ES-I3 (cell line): ENCODE data around the gene TAF5L.

ENCODE experiments used
- H3K36me3 ChIP-seq: 2 replicates; pipeline ENCODE4 v1.6.1; 2013; ENCODE audit warnings: mild to moderate bottlenecking, low read length, control low read depth, moderate library complexity; ENCODE audit not compliant: insufficient read depth
- H3K4me1 ChIP-seq: 2 replicates; pipeline ENCODE4 v1.6.1; 2013; ENCODE audit warnings: mild to moderate bottlenecking, control low read depth, low read length; ENCODE audit not compliant: insufficient read depth
- H3K9ac ChIP-seq: 2 replicates; pipeline ENCODE4 v1.6.1; 2013; ENCODE audit warnings: low read depth, mild to moderate bottlenecking, low read length, moderate library complexity
- H3K9me3 ChIP-seq: 2 replicates; pipeline ENCODE4 v1.6.1; 2013; ENCODE audit warnings: mild to moderate bottlenecking, low read length, moderate library complexity; ENCODE audit not compliant: control insufficient read depth, insufficient read depth

TAF5L gene

DNA sequence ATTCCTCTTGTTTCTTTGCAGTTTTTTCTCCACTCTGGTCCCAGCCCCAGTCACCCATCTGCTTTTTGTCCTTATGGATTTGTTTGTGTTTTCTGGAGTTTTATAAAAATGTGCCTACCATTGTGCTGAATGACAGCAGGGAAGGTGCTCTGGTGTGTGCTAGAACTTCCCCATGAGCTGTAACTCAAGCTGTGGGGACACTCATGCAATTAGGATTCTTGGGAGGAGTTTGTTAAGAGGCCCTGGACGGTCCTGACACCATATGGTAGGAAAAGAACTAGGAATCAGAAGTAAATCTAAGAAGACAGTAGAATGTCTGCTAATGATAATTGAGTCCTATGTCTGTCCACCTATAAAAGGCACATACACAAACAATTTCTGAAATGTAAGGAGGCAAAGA lies 27.5 kb upstream of the TAF5L start:
- H3K9ac ChIP-seq: no peak overlapping the region
- no peaks in the 10 kb centered on the region for H3K9me3 ChIP-seq
- H3K36me3 ChIP-seq: peaks cover 26% of the 10 kb centered on the region
- no peaks in the 10 kb centered on the region for H3K4me1 ChIP-seq

DNA sequence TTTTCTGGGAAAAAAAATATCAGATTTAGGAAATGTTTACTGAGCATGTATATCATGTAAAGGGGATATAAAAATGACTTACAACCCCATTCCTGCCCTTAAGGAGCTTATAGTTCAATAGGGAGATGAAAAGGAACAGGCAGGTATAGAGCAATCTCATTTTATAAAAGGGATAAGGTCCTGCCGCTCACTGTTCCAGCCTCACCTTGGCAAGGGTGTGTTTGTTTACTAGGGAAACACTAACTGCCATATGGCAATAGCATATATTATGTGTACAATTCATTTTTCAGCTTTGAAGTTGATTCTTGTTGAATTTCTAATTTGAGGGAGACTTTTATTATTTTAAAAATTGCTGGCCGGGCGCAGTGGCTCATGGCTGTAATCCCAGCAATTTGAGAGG lies 25.6 kb upstream of the TAF5L start:
- Histone ChIP-seq H3K9me3 (no peaks in the 10 kb centered on the region), H3K9ac (no peak overlapping the region), H3K4me1 (no peaks in the 10 kb centered on the region), H3K36me3 (peaks cover 33% of the 10 kb centered on the region)

DNA sequence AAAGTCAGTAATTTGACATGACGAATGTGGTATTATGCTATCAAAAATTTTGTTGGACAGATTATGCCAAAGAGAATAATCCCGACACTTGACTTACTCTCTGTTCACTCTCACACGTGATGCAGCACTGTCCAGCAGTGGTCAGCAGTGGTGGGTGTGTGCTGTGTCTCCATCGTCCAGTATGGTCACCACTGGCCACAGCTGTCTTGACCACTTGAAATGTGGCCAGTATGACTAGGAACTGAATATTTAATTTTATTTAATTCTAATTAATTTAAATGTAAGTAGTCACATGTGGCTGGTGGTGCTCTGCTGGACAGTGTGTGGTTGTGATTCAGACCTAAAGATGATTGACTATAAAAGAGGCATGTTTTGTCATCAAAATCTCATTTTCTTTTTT lies 24.1 kb upstream of the TAF5L start:
- H3K9ac ChIP-seq: no peak overlapping the region
- H3K36me3 ChIP-seq: peaks cover 38% of the 10 kb centered on the region
- H3K9me3 ChIP-seq: no peaks in the 10 kb centered on the region
- H3K4me1 ChIP-seq: no peaks in the 10 kb centered on the region

DNA sequence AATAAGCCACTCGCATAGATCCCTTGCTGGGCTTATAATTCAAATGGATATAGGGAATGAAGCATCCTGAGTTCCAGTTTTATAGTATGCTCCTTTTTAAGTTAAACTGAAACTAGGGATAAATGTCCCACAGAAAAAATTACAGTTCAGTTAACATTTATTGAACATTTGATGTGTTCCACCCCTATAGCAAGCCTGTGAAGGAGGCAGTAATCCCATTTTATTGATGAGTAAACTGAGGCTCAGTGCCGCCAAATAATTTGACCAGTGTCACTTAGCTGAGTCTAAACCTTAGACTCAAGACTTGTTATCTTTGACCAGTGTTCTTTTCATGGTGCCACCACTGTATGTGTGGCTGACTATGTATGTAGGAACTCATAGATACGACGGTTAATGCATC lies 22.5 kb upstream of the TAF5L start:
- Histone ChIP-seq H3K36me3 (peaks cover 45% of the 10 kb centered on the region), H3K9me3 (no peaks in the 10 kb centered on the region), H3K4me1 (no peaks in the 10 kb centered on the region), H3K9ac (no peak overlapping the region)

DNA sequence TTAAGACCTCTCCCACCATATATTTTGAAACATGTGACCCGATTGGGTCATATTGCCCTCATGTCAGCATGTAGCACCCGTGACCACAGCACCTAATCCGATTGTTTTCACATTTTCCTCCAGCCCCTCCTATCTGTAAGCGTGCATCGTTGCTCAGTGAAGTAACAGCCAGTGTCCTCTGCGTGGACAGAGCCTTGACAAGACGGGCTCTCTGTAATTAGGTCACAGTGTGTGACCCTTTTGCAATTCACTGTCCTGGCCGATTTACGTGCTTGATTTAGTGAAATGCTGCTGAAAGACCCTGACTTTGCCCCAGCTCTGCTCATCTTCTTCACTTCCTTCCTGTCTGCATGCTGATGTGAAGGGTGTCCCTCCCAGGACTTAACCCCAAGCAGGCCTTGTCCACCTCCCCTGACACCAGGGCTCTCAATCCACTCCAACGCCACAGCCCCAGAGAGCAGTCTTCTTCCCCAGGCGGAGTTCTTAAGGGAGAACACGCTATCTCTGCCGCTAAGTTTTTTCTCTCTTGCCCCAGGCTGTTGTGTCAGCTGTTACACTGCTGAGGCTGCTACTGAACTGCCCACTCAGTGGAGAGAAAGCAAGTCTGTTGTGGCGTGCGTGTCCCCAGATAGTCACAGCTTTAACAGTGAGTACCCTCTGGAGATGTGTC lies 19.5 kb upstream of the TAF5L start:
- Histone ChIP-seq H3K36me3 (peaks cover 34% of the 10 kb centered on the region), H3K9me3 (no peaks in the 10 kb centered on the region), H3K9ac (no peak overlapping the region), H3K4me1 (no peaks in the 10 kb centered on the region)

DNA sequence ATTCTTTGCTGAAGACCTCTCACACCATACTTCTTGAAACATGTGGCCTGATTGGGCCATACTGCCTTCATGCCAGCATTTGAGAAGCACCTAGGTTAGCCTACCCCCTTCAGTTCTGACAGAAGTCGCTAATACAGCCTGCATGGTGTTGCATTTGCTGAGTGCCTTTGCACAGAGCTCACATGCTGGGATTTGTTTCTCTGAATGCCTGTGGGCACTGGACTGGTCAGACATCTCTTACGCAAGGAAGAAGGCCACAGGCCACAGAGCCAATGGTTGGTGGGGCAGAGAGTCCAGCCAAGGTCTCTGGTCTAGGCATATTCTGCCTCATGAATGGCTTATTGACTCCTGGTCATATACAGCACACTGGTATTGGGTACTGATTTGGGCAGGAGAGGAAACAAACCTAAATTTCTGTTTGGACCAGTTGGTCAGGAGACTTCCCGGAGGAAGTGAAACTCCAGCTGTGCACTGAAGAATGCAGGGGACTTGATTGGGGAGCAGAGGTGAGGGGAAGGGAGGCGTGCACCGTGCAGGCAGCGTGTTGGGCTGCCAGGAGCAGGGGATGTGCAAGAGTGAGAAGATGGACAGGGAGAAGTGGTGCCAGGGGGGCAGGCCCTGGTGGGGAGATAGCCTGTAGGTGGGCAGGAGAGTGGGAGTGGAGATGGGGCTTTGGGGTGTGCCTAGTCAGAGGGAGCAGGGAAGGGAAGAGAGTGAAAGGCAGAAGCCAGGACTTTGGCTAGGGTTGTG lies 18.2 kb upstream of the TAF5L start:
- Histone ChIP-seq H3K9ac (no peak overlapping the region), H3K9me3 (no peaks in the 10 kb centered on the region), H3K36me3 (peaks cover 29% of the 10 kb centered on the region), H3K4me1 (no peaks in the 10 kb centered on the region)

DNA sequence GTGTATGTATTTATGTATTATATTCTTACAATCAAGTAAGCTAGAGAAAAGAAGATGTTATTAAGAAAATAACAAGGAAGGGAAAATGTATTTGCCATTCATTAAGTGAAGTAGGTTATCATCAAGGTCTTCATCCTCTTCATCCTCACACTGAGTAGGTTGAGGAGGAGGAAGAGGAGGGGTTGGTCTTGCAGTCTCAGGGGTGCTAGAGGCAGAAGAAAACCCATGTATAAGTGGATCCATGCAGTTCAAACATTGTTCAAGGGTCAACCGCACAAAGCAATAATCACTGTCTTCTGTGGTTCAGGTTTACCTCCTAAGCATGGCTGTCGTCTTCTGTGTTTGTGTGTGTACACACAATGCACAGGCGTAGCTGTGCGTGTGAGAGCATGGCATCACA lies 17.0 kb upstream of the TAF5L start:
- H3K36me3 ChIP-seq: peaks cover 23% of the 10 kb centered on the region
- H3K9ac ChIP-seq: no peak overlapping the region
- H3K9me3 ChIP-seq: no peaks in the 10 kb centered on the region

DNA sequence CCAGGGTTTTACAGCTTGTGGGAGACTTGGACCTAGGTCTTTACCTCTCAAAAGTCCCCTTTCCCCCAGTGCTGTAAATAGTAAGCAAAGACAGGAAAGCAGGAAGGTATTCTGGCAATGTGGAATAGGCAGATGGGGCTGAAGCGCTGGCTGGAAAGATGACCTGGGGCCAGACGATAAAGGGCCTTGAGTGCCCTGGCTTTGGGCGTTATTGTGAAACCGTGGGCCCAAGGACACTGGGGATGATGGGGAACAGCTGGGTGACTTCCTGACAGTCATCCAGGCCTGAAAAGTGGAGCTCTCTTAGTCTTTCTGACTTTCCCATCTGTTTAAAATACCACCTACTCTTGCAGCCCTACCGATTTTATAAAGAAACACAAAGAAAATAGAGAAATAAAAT lies 16.5 kb upstream of the TAF5L start:
- Histone ChIP-seq H3K4me1 (no peaks in the 10 kb centered on the region), H3K36me3 (peaks cover 23% of the 10 kb centered on the region), H3K9me3 (no peaks in the 10 kb centered on the region), H3K9ac (no peak overlapping the region)

More for the DNA sequence above, 17.0 kb upstream of the TAF5L start:
- no peaks in the 10 kb centered on the region for H3K4me1 ChIP-seq

DNA sequence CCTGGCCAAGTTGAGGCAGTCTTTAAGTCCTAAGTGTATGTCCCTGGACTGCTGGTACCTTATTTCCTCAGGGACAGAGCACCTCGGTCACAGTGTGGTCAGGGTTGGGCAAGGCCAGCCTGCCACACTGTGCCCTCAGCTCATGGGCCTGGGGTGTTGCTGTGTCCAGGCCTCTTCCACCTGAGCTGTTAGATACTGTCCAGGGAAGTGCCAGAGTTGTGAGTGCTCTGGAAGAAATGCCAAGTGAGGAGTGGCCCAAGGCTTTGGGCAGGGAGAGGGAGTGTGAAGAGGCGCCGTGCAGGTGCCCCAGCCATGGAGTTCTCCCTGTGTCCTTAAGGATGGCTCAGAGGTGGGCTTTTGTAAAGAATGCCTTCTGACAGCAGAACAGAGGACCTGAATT lies 15.4 kb upstream of the TAF5L start:
- no peak overlapping the region for H3K9ac ChIP-seq
- no peaks in the 10 kb centered on the region for H3K4me1 ChIP-seq
- no peaks in the 10 kb centered on the region for H3K9me3 ChIP-seq
- H3K36me3 ChIP-seq: peaks cover 29% of the 10 kb centered on the region

DNA sequence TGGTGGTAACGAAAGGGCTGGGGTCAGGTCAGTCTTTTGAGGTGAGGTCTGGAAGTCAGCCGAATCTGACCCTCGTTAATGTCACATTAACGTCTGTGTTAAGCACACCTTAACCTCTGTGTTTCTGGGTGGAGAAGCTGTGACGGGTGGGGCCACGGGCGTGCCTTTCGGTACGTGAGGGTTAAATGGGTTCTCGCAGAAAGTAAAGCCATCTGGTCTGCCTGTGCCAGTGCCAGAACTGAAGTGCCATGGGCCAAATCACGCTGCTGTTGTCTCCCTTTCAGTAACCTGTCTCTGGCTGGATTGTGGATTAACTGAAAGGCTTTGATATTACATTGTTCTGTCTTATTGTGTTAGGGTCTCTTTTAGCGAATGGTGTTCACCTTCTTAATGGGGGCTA lies 14.5 kb upstream of the TAF5L start:
- Histone ChIP-seq H3K9me3 (no peaks in the 10 kb centered on the region), H3K36me3 (peaks cover 31% of the 10 kb centered on the region), H3K4me1 (no peaks in the 10 kb centered on the region), H3K9ac (no peak overlapping the region)

DNA sequence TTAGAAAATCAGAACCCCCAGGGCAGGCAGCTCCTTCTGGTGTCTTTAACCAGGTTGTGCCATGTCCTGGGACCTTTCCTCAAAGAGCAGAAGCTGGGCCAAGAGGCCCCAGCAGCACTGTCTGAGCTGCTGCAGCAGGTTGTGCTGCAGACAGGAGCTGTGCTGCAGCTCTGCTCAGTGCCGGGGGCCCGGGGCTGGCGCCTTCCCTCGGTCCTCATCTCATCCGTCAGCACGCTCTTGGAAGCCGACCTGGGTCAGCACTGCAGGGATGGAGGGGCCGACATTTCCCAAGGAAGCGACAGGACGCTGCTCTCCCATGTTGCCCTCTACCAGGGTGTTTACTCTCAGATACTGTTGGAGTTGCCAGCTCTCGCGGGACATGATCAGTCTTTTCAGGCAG lies 11.8 kb upstream of the TAF5L start:
- Histone ChIP-seq H3K36me3 (peaks cover 32% of the 10 kb centered on the region), H3K9me3 (no peaks in the 10 kb centered on the region), H3K9ac (no peak overlapping the region), H3K4me1 (no peaks in the 10 kb centered on the region)

DNA sequence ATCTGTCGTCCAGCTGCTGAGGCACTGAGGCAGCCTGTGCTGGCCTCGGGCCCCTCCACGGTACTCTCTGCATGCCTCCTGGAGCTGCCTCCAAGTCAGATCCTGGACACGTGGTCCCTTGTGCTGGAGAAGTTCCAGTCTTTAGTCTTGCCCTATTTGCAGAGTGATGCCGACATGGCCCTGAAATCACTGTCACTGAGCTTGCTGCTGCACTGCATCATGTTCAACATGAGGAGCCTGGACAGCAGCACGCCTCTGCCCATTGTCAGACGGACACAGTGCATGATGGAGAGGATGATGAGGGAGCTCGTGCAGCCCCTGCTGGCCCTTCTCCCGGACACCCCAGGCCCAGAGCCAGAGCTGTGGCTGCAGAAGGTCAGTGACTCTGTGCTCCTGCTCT lies 10.1 kb upstream of the TAF5L start:
- Histone ChIP-seq H3K4me1 (no peaks in the 10 kb centered on the region), H3K9ac (no peak overlapping the region), H3K9me3 (no peaks in the 10 kb centered on the region), H3K36me3 (peaks cover 32% of the 10 kb centered on the region)

DNA sequence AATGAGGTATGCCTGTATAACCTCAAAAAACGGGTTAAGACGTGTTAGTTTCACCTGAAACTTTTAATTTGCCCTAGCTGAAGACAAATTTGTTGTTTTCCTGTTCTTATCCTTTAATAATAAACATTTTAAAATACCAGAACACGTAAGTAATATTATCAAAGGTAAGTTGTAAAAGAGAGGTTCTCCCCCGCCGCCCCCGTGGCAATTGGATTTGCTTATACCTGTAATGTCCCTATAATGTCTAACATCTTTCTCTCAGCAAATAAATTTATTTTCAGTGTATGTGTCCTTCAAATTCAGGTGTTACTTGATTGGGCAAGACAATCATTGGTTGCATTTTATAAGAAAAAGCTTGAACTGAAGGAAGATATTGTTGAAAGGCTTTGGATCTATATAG lies 6.0 kb upstream of the TAF5L start:
- Histone ChIP-seq H3K9ac (no peak overlapping the region), H3K9me3 (no peaks in the 10 kb centered on the region), H3K36me3 (peaks cover 27% of the 10 kb centered on the region), H3K4me1 (no peaks in the 10 kb centered on the region)

DNA sequence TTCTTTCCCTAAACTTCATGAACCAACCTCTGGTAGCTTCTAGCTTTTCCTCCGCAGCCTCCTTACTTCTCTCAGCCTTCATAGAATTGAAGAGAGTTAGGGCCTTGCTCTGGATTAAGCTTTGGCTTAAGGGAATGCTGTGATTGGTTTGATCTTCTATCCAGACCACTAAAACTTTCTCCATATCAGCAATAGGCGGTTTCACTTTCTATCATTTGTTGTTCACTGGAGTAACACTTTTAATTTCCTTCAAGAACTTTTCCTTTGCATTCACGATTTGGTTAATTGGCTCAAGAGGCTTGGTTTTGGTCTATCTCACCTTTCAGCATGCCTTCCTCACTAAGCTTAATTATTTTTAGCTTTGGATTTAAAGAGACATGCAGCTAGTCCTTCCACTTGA lies 5.2 kb upstream of the TAF5L start:
- H3K36me3 ChIP-seq: peaks cover 20% of the 10 kb centered on the region
- no peaks in the 10 kb centered on the region for H3K9me3 ChIP-seq
- H3K9ac ChIP-seq: no peak overlapping the region
- no peaks in the 10 kb centered on the region for H3K4me1 ChIP-seq

DNA sequence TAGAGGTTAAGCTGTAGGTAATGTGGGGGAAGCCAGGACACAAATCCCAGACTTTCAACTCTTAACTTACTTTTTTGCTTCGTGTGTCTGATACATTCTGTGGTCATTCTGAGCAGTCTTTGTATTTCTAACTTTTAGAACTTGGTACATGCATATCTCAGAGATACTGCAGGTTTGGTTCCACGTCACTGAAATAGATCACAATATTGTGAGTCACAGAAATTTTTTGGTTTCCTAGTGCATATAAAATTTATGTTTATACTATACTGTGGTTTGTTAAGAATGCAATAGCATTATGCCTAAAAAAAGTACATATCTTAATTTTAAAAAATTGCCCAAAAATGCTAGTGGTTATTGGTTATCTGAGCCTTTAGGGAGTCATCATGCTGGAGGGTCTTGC lies 3.3 kb upstream of the TAF5L start:
- Histone ChIP-seq H3K36me3 (0 out of 2 replicates have a peak, but pooled peaks cover 6% of the 10 kb centered on the region), H3K4me1 (0 out of 2 replicates have a peak, but pooled peaks cover 4% of the 10 kb centered on the region), H3K9ac (no peak overlapping the region), H3K9me3 (no peaks in the 10 kb centered on the region)
